Endothelial cell of umbilical vein (primary cell): ENCODE data around the gene YTHDC1. TPM values are rescaled to one million over a fixed set of nuclear protein-coding genes. Genes with fewer than 3 reads are reported as not detected.

ENCODE experiments used
- BruUV-seq: library from RNA; stranded (reverse); fragments of 400-500 nt; replicated peaks from 2 replicates; lab custom pipeline; 2021; lab: Mats Ljungman, UMichigan
- CTCF ChIA-PET: fragments of 300-600, 350-600 bp; sonication (Branson Sonifier 250); formaldehyde crosslinking; loops from one replicate; lab custom pipeline; 2021; ENCODE audit warnings: antibody characterized with exemption, inconsistent platforms; lab: Charles Lee
- POLR2A ChIA-PET: fragments of 300-600, 350-600 bp; sonication (Branson Sonifier 250); formaldehyde crosslinking; loops from one replicate; lab custom pipeline; 2021; ENCODE audit warnings: antibody characterized with exemption, inconsistent platforms; lab: Charles Lee
- DNase-seq: peaks from one replicate; pipeline ENCODE4 v3.0.0-alpha.2; 2011; ENCODE audit warnings: low read depth, low spot score
- FAIRE-seq: peaks from 2 replicates; lab custom pipeline; 2011; peaks lifted over from hg19 to GRCh38; lab: Jason Lieb, UNC
- H2AFZ ChIP-seq: 2 replicates; pipeline ENCODE4 v1.6.0; 2012; ENCODE audit warnings: low read depth, low read length, control low read depth, inconsistent platforms
- H3K27ac ChIP-seq: 2 replicates; pipeline ENCODE4 v1.5.1; 2011; ENCODE audit warnings: low read depth, mild to moderate bottlenecking, control low read depth, low read length, moderate library complexity; ENCODE audit not compliant: insufficient read depth
- H3K27me3 ChIP-seq, 2 experiments: 2 replicates each; pipeline versions ENCODE4 v1.6.0 to v1.6.1; 2011; ENCODE audit warnings: low read length in 2 of 2, mixed read lengths in 1 of 2; ENCODE audit not compliant: control insufficient read depth in 2 of 2, insufficient read depth in 2 of 2
- H3K36me3 ChIP-seq, 2 experiments: 2 replicates in 1 of 2; 3 replicates in 1 of 2; pipeline ENCODE4 v1.5.1; 2011; ENCODE audit warnings: low read length in 2 of 2, mild to moderate bottlenecking in 1 of 2, moderate library complexity in 1 of 2; ENCODE audit not compliant: control insufficient read depth in 2 of 2, insufficient read depth in 2 of 2; ENCODE audit errors: extremely low read depth in 1 of 2
- H3K4me1 ChIP-seq: 3 replicates; pipeline ENCODE4 v1.5.1; 2011; ENCODE audit warnings: mild to moderate bottlenecking, low read length; ENCODE audit not compliant: control insufficient read depth, insufficient read depth; ENCODE audit errors: extremely low read depth
- H3K4me2 ChIP-seq: 2 replicates; pipeline ENCODE4 v1.6.1; 2011; ENCODE audit warnings: low read length, control low read depth, mixed read lengths; ENCODE audit not compliant: insufficient read depth
- H3K4me3 ChIP-seq, 3 experiments: fragments of 200-600 bp in 1 of 3; sonication (generic), shearing (Covaris generic) in 1 of 3; replicated peaks in 1 of 3; 2 replicates each; pipeline ENCODE4 v1.5.1; 2011 to 2016; ENCODE audit warnings: control low read depth in 3 of 3, low read length in 3 of 3, mild to moderate bottlenecking in 2 of 3, inconsistent platforms in 1 of 3, low read depth in 1 of 3, moderate library complexity in 1 of 3; ENCODE audit not compliant: insufficient read depth in 1 of 3
- H3K79me2 ChIP-seq: 2 replicates; pipeline ENCODE4 v1.6.0; 2012; ENCODE audit warnings: low read length, inconsistent platforms; ENCODE audit not compliant: control insufficient read depth, insufficient read depth
- H3K9ac ChIP-seq: replicated peaks from 2 replicates; pipeline ENCODE3; 2011; ENCODE audit warnings: low read length, control low read depth; ENCODE audit not compliant: insufficient read depth; ENCODE audit errors: extremely low read depth
- H3K9me1 ChIP-seq: replicated peaks from 3 replicates; pipeline ENCODE4 v1.6.0; 2011; ENCODE audit warnings: mild to moderate bottlenecking, low read length; ENCODE audit not compliant: control insufficient read depth, insufficient read depth; ENCODE audit errors: extremely low read depth
- H3K9me3 ChIP-seq: replicated peaks from 2 replicates; pipeline ENCODE4 v1.5.1; 2012; ENCODE audit warnings: low read length, inconsistent platforms; ENCODE audit not compliant: control insufficient read depth, insufficient read depth
- H4K20me1 ChIP-seq: replicated peaks from 2 replicates; pipeline ENCODE3; 2011; ENCODE audit warnings: mild to moderate bottlenecking, low read length; ENCODE audit not compliant: control insufficient read depth, insufficient read depth; ENCODE audit errors: extremely low read depth
- CTCF ChIP-seq, 2 donors: IDR thresholded peaks; 1 replicate in 1 of 2; 2 replicates in 1 of 2; pipeline ENCODE4 v1.5.1; 2011; ENCODE audit warnings: low read length in 2 of 2, mild to moderate bottlenecking in 2 of 2, moderate library complexity in 2 of 2, control low read depth in 1 of 2, inconsistent platforms in 1 of 2, low read depth in 1 of 2; ENCODE audit not compliant: insufficient read depth in 1 of 2; ENCODE audit errors: extremely low read depth in 1 of 2
- EZH2 ChIP-seq: IDR thresholded peaks from 2 replicates; pipeline ENCODE4 v1.6.1; 2012; ENCODE audit warnings: borderline replicate concordance, low read depth, mild to moderate bottlenecking, moderate library complexity, low read length, inconsistent platforms; ENCODE audit not compliant: severe bottlenecking
- FOS ChIP-seq: IDR thresholded peaks from 2 replicates; pipeline ENCODE4 v1.6.1; 2011; ENCODE audit warnings: mild to moderate bottlenecking, low read length, moderate library complexity, borderline replicate concordance; ENCODE audit not compliant: insufficient read depth
- GATA2 ChIP-seq: IDR thresholded peaks from 2 replicates; pipeline ENCODE4 v1.7.0; 2011; ENCODE audit warnings: low read depth, mild to moderate bottlenecking, moderate library complexity, mixed read lengths, low read length; ENCODE audit not compliant: insufficient read length, insufficient read depth
- JUN ChIP-seq: IDR thresholded peaks from 2 replicates; pipeline ENCODE4 v1.6.1; 2011; ENCODE audit warnings: borderline replicate concordance, low read depth; ENCODE audit not compliant: insufficient read length, insufficient read depth
- MAX ChIP-seq: IDR thresholded peaks from 2 replicates; pipeline ENCODE4 v1.6.1; 2011; ENCODE audit not compliant: insufficient read depth, insufficient read length
- MYC ChIP-seq: IDR thresholded peaks from one replicate; pipeline ENCODE4 v1.6.1; 2011; ENCODE audit warnings: mild to moderate bottlenecking, low read depth, low read length
- POLR2A ChIP-seq: IDR thresholded peaks from 2 replicates; pipeline ENCODE4 v1.6.1; 2012; ENCODE audit warnings: low read depth, mild to moderate bottlenecking, control low read depth, low read length
- POLR2AphosphoS5 ChIP-seq: IDR thresholded peaks from 2 replicates; pipeline ENCODE4 v1.6.1; 2012; ENCODE audit warnings: low read depth, mild to moderate bottlenecking, control low read depth, low read length, moderate library complexity; ENCODE audit not compliant: insufficient read depth
- dilution Hi-C: fragments of 300-500 bp; cut with MboI; formaldehyde crosslinking; loops from one replicate; pipeline ENCODE4 v1.15.0; 2019; ENCODE audit warnings: low sequenced_read_pairs; ENCODE audit not compliant: extremely low pct_ligation_motif_present
- intact Hi-C: fragments of 100-400 bp; cut with micrococcal nuclease; formaldehyde crosslinking; loops from one replicate; pipeline ENCODE4 v1.10.0; 2022
- polyA plus RNA-seq, 4 experiments: library from polyadenylated mRNA; depleted of rRNA in 3 of 4; stranded (reverse) in 3 of 4; unstranded in 1 of 4; fragments of >200 nt; gene quantifications; 2 replicates each; pipeline versions ENCODE4 v1.2.1 to v1.2.3, GENCODE V29; 2011 to 2012; ENCODE audit warnings: missing spikeins in 1 of 4
- total RNA-seq: library from RNA; stranded (reverse); gene quantifications from 2 replicates; pipeline ENCODE4 v1.2.3, GENCODE V29; 2021

The YTHDC1 gene
- total and polyA plus RNA-seq, 2 donors (not counting 3 experiments of a cell fraction or from before 2014, with no cell fraction given), result 17.8 to 60.4 TPM

- peaks cover 4% of the 10 kb centered on the region for H4K20me1 ChIP-seq
- BruUV-seq, result no TSS peak
- ChIA-PET POLR2A (interaction anchor here (0.6 kb wide), 1 partner anchor 705 kb away, joined by 3 read pairs; no protein-coding TSS in a partner anchor), CTCF (no interaction called here)
- H3K27me3 ChIP-seq, result peaks cover 0 to 2% of the 10 kb centered on the region in 2 experiments
- peaks cover 55% of the 10 kb centered on the region for H3K79me2 ChIP-seq
- H3K4me3 ChIP-seq, result peak overlapping the region; percentile 65 to 99 (median 82)
- DNase-seq (peak; percentile 61), FAIRE-seq (no peak)
- peaks cover 18% of the 10 kb centered on the region for H3K4me1 ChIP-seq
- dilution Hi-C loops, result no loop called here
- H3K36me3 ChIP-seq, result no peaks in the 10 kb centered on the region
- H3K9me3 ChIP-seq, result no peaks in the 10 kb centered on the region
- peak overlapping the region; percentile 98 for H3K9ac ChIP-seq
- TF ChIP-seq POLR2AphosphoS5, result no peak
- no peak for TF ChIP-seq EZH2
- TF ChIP-seq FOS, result no peak
- TF ChIP-seq JUN, result no peak
- no peak for TF ChIP-seq CTCF (IDR thresholded peaks at IDR 0.05; ENCODE audit: extremely low read depth in 1 of 2, insufficient read depth in 1 of 2, low read depth in 1 of 2, low read length in 2 of 2)
- TF ChIP-seq POLR2A, result no peak
- no peak for TF ChIP-seq GATA2
- no peak for TF ChIP-seq MYC
- no peak for TF ChIP-seq MAX
- no peak overlapping the region for H2AFZ ChIP-seq
- H3K27ac ChIP-seq, result peak overlapping the region; percentile 89
- intact Hi-C loops, result loop anchor here (1.0 to 5.0 kb wide), 2 partner anchors 24 to 807 kb away; no protein-coding TSS in a partner anchor
- no peaks in the 10 kb centered on the region for H3K9me1 ChIP-seq
- peak overlapping the region; percentile 98 for H3K4me2 ChIP-seq
Observed at GRCh38 chr4:68349279-68349648, 626 bp downstream of the YTHDC1 start.
